ENCODE results near the gene BSDC1.

The BSDC1 gene

GRCh38 chr1:32376199-32376598, 18.0 kb downstream of the BSDC1 start:
- Histone ChIP-seq H3K27ac (no peak overlapping the region), H3K36me3 (peaks cover 100% of the 10 kb centered on the region), H3K9me3 (no peaks in the 10 kb centered on the region), H3K4me1 (peaks cover 22% of the 10 kb centered on the region), H3K9ac (no peak overlapping the region), H3K4me3 (no peak overlapping the region), H4K20me1 (peaks cover 52% of the 10 kb centered on the region), H3K4me2 (no peak overlapping the region), H3K27me3 (no peaks in the 10 kb centered on the region)
- no peak for TF ChIP-seq Cebpa-rat (IDR thresholded peaks at IDR 0.05)

- H3K27me3 ChIP-seq, result no peaks in the 10 kb centered on the region
- no peaks in the 10 kb centered on the region for H3K9me3 ChIP-seq
- H3K9ac ChIP-seq, result no peak overlapping the region
- peaks cover 22% of the 10 kb centered on the region for H3K4me1 ChIP-seq
- H3K27ac ChIP-seq, result no peak overlapping the region
- peaks cover 95% of the 10 kb centered on the region for H3K36me3 ChIP-seq
- no peak overlapping the region for H3K4me3 ChIP-seq
- TF ChIP-seq Cebpa-rat (IDR thresholded peaks at IDR 0.05), result no peak
- peaks cover 66% of the 10 kb centered on the region for H4K20me1 ChIP-seq
- no peak overlapping the region for H3K4me2 ChIP-seq
Observed at GRCh38 chr1:32373996-32374592, 20.1 kb downstream of the BSDC1 start.

- Histone ChIP-seq H3K4me2 (peak overlapping the region; percentile 63), H4K20me1 (peaks cover 76% of the 10 kb centered on the region), H3K36me3 (peaks cover 95% of the 10 kb centered on the region), H3K27me3 (no peaks in the 10 kb centered on the region), H3K9ac (no peak overlapping the region), H3K27ac (no peak overlapping the region), H3K4me1 (peaks cover 22% of the 10 kb centered on the region), H3K4me3 (no peak overlapping the region), H3K9me3 (no peaks in the 10 kb centered on the region)
- no peak for TF ChIP-seq Cebpa-rat (IDR thresholded peaks at IDR 0.05)
Observed at GRCh38 chr1:32372149-32372756, 22.0 kb downstream of the BSDC1 start.

- Histone ChIP-seq H3K9me3 (no peaks in the 10 kb centered on the region), H3K27ac (no peak overlapping the region), H3K4me3 (no peak overlapping the region), H3K27me3 (peaks cover under 1% of the 10 kb centered on the region; the same call in 1 of the 2 replicates), H3K9ac (no peak overlapping the region), H3K4me2 (no peak overlapping the region), H4K20me1 (peaks cover 71% of the 10 kb centered on the region), H3K36me3 (peaks cover 92% of the 10 kb centered on the region), H3K4me1 (peaks cover 35% of the 10 kb centered on the region)
- TF ChIP-seq Cebpa-rat (IDR thresholded peaks at IDR 0.05), result no peak
Observed at GRCh38 chr1:32367912-32368635, 26.2 kb downstream of the BSDC1 start.

GRCh38 chr1:32365445-32365844, 28.8 kb downstream of the BSDC1 start:
- Histone ChIP-seq H3K4me3 (no peak overlapping the region), H3K27ac (no peak overlapping the region), H3K4me1 (peaks cover 38% of the 10 kb centered on the region), H3K27me3 (peaks cover 27% of the 10 kb centered on the region), H4K20me1 (peaks cover 63% of the 10 kb centered on the region), H3K36me3 (peaks cover 78% of the 10 kb centered on the region), H3K9ac (0 out of 2 replicates have a peak overlapping the region, but pooled peaks have one; percentile 38), H3K4me2 (peak overlapping the region; percentile 64), H3K9me3 (no peaks in the 10 kb centered on the region)
- no peak for TF ChIP-seq Cebpa-rat (IDR thresholded peaks at IDR 0.05)

GRCh38 chr1:32364836-32365235, 29.4 kb downstream of the BSDC1 start:
- H3K4me3 ChIP-seq, result no peak overlapping the region
- no peak for TF ChIP-seq Cebpa-rat (IDR thresholded peaks at IDR 0.05)
- no peak overlapping the region for H3K4me2 ChIP-seq
- no peak overlapping the region for H3K27ac ChIP-seq
- H3K4me1 ChIP-seq, result peaks cover 44% of the 10 kb centered on the region
- no peaks in the 10 kb centered on the region for H3K9me3 ChIP-seq
- peaks cover 72% of the 10 kb centered on the region for H3K36me3 ChIP-seq
- peaks cover 60% of the 10 kb centered on the region for H4K20me1 ChIP-seq
- peaks cover 28% of the 10 kb centered on the region for H3K27me3 ChIP-seq
- no peak overlapping the region for H3K9ac ChIP-seq

GRCh38 chr1:32363713-32364112, 30.5 kb downstream of the BSDC1 start:
- Histone ChIP-seq H3K4me2 (no peak overlapping the region), H3K4me1 (peaks cover 53% of the 10 kb centered on the region), H3K27me3 (peaks cover 28% of the 10 kb centered on the region), H3K27ac (no peak overlapping the region), H3K36me3 (peaks cover 61% of the 10 kb centered on the region), H4K20me1 (peaks cover 51% of the 10 kb centered on the region), H3K4me3 (no peak overlapping the region), H3K9ac (no peak overlapping the region), H3K9me3 (no peaks in the 10 kb centered on the region)
- TF ChIP-seq Cebpa-rat (IDR thresholded peaks at IDR 0.05), result no peak

GRCh38 chr1:32362474-32363313, 31.5 kb downstream of the BSDC1 start, which contains the start of the genes FAM229A and TSSK3:
Gene FAM229A (minus strand): TSS chr1:32362485. CDS start chr1:32362091, 394 bp downstream.
Gene TSSK3 (plus strand): TSS chr1:32362539. CDS start chr1:32362702, 163 bp downstream.
- no peak for TF ChIP-seq Cebpa-rat (IDR thresholded peaks at IDR 0.05)
- peaks cover 53% of the 10 kb centered on the region for H3K4me1 ChIP-seq
- peaks cover 50% of the 10 kb centered on the region for H3K36me3 ChIP-seq
- H3K27me3 ChIP-seq, result peaks cover 28% of the 10 kb centered on the region
- peak within 1 kb of the TSS; percentile 53 for H3K4me3 ChIP-seq
- no peak within 1 kb of the TSS for H3K27ac ChIP-seq
- no peaks in the 10 kb centered on the region for H3K9me3 ChIP-seq
- peaks cover 45% of the 10 kb centered on the region for H4K20me1 ChIP-seq
- H3K9ac ChIP-seq, result peak within 1 kb of the TSS; percentile 41; the same call in 1 of the 2 replicates
- H3K4me2 ChIP-seq, result peak within 1 kb of the TSS; percentile 87

Data from BLaER1 (cell line).